Ammon's horn (tissue), 1 donor: ENCODE data around the gene TMTC1.

Experiments used
- DNase-seq: peaks from one replicate; pipeline ENCODE4 v3.0.0-alpha.2; 2016; ENCODE audit warnings: low spot score

Gene TMTC1

DNA sequence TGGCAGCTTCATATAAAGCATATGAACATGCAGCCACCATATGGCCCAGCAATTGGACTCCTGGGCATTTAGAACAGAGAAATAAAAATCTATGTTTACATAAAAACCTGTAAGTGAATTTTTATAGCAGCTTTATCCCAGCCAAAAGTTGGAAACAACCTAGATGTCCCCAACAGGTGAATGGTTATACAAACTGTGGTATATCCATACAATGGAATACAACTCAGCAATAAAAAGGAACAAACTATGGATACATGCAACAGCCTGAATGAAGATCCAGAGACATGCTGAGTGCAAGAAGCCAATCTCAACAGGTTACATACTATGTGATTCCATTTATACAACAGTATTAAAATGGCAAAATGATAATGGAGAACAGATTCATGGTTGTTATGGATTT lies 3.7 kb downstream of the TMTC1 start:
- DNase-seq, result no peak

DNA sequence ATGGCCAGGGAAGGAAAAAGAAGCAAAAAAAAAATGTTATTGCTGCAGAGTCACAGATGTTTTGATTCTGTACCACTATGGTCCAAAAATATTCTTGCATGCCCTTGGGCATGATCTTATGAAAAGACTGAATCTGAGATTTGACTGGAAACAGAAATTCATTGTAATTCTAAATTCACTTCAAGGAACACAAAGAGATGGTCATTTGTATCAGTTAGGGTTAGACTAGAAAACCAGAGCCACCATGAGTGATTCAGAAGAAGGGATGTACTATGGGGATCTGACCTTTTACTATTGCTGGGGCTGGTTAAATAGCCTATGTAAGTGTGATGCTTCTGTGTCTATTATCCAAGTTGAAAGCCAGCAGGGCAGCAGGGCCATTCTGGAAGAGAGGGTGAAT lies 5.2 kb downstream of the TMTC1 start:
- DNase-seq, result no peak

DNA sequence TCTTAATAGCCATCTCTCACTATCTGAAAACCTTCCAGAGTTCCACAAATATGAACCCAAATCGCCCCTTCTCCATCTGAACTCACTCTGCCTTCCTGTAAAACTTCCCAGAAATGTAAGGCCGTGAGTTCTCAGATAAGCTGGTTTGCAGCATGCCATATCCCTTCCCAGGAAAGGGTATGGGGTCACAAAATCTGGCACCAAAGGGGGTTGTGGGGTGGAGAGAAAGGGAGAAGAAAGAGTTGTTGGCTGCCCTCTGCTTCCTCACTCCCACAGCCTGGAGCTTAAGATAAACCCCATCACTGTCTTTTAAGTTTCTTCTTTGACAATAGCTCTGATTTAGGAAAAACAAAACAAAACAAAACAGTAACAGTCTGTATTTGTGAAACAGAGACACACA lies 10.7 kb downstream of the TMTC1 start:
- DNase-seq, result no peak

DNA sequence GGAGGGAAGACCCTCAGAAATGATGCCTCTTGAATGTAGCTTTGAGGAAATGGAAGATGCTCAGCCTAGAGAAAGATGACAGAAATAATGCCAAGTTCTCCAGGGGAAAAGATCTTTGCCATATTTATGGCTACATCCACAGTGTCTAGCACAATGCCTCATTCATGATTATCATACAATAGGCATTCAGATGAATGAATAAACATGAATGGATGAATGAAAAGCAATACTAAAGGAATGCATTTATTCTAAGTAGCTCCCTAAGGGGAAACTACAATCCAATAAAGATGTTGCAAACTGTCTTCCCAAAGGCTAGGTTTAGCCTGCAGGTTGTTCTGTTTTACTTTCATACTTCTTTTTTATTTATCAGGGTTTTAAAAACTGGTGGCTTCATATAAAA lies 12.0 kb downstream of the TMTC1 start:
- DNase-seq, result peak; percentile 23

DNA sequence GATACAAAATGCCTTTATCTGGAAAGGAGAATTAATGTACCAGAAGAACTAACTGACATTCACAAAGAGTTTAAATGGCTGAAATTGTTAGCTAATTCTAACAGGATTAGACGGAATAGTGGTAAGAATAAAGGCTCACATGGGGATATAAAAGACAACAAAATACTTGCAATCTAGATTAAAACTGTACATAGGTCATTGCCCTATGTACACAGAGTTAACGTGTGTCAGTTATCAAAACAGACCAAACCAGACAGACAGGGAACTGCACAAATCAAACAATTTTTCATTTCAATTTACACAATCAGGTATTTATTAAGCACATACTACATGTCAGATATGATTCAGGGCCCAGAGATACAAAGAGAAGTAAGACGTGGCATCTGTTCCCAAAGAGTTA lies 12.6 kb downstream of the TMTC1 start:
- DNase-seq, result no peak

DNA sequence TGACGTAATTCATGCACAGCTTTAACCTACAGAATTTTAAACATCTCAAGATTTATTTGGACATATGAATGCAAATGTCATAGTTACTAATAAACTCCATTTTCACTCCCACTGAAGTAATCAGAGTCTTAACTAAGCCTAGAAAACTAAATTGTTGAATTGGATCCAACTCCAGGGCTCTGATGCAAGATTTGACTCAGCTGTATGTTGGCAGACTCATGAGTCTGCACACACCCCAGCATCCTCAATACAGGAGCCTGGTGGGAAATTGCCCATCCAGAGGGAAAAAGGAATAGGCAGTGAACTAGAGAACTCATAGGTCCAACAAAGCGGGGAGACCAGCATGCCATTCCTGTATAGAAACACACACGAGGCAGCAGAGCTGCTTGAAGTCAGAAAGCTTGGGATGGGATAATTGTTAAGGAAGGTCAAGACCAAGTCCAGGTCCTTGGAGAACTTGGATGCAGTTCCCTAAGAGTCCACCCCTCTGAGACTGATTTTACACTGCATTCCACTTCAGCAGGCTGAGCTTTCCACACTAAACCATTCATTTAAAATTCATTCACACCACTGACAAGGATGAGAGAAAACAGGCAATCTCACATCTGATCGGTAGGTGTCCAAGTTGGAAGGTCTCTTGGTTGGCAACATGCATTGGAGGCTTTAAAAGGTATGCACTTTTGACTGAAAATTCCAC lies 14.4 kb downstream of the TMTC1 start:
- no peak for DNase-seq

DNA sequence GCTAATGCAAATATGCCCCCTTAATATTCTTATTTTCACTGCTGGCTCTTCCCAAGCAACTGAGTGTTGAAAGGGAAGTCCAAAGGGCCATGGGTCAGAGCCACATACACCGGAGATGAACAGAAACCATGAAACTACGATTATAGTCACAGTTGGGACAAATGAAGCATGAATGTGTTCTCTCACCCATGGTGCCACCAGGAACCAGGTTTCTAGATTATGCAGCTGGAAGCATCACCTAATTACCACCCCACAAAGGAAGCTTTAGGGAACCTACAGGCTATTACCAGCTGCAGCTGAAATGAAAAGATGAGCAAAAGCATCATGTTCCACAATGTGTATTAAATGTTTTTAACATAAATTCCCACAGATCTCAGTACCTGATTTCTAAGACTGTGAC lies 15.4 kb downstream of the TMTC1 start:
- DNase-seq, result no peak

DNA sequence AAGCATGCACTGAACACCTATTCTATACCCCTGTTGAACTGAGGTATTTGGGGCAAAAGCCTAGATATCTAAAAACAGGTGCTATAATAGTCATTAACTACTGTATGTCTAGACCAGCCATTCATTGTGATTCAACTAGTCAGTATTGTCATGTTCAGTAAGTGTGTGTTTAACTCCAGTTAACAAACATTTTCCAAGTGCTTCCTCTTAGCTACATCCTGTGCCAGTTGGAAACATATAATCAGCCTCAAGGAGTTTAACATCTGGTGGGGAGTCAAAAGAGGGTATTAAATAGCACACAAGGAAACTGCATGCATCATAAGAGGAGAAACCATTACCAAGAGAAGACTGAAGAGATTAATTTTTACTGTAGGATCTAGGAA lies 20.4 kb downstream of the TMTC1 start:
- no peak for DNase-seq

DNA sequence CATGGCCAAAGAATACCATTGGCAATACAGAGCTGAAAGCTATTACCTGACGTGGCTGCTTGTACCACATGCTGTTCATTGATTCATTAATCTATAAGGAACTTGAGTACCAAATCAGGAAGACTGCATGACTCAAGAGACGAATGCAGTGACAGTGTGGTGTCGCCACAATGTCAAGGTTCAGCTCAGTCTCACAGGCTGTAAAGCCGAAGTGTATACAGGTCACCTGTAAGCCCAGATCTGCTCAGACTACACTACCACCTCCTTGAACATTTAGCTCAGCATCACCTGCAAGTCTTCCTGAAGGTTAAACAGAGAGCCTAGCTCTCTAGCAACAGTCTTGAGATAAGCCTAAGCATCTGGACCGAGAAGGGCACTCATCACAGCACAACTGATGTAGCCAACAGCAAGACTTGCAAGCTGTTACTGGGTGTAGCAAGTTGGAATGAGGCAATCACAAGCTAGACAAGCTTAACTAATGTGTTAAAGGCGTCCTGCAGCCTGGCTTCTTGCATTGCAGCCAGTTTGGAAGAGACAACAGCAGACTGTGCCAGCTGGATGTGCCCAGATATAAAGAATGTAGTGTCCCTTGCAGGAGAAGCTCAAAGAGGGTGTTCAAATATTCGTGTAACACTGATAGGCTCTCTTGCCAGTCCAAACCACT lies 21.0 kb downstream of the TMTC1 start:
- DNase-seq, result peak; percentile 72

DNA sequence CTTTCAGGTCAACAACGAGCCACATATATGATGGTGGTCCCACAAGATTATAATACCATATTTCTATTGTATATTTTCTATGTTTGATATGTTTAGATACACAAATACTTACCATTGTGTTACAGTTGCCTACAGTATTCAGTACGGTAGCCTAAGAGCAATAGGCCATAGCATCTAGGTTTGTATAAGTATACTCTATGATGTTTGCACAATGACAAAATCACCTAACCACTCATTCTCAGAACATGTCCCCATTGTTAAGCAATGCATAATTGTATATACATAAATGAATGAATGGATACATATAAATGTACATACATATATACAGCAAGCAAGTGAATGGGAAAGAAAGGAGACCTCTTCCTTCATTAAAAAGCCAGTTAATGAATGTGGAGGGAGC lies 23.8 kb downstream of the TMTC1 start:
- no peak for DNase-seq

DNA sequence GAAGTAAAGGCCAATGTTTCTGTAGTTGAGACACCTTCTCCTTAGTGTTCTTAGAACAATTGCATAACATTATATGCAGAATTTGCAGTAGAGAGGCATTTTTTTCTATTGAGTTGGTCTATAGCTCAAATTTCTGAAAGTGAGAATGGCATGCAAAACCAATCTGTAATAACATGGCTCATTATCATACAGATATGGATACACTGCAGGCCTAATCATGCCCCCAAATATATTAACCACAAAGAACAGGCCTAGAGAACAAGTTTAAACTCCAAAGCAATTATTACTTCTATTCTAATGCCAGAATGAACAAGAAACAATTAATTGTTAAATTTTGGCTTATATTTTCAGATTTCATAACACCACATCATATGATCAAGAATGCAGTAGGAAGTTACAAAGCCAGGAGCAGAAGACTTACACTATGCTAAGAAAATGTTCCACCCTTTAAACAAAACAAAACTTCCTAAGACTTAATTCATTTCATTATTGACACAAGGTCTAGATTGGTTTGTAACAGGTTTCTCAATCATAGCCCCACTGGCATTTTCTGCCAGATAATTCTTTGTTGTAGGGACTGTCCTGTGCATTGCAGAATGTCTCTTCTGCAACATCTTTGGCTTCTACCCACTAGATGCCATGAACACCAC lies 26.9 kb downstream of the TMTC1 start:
- no peak for DNase-seq

DNA sequence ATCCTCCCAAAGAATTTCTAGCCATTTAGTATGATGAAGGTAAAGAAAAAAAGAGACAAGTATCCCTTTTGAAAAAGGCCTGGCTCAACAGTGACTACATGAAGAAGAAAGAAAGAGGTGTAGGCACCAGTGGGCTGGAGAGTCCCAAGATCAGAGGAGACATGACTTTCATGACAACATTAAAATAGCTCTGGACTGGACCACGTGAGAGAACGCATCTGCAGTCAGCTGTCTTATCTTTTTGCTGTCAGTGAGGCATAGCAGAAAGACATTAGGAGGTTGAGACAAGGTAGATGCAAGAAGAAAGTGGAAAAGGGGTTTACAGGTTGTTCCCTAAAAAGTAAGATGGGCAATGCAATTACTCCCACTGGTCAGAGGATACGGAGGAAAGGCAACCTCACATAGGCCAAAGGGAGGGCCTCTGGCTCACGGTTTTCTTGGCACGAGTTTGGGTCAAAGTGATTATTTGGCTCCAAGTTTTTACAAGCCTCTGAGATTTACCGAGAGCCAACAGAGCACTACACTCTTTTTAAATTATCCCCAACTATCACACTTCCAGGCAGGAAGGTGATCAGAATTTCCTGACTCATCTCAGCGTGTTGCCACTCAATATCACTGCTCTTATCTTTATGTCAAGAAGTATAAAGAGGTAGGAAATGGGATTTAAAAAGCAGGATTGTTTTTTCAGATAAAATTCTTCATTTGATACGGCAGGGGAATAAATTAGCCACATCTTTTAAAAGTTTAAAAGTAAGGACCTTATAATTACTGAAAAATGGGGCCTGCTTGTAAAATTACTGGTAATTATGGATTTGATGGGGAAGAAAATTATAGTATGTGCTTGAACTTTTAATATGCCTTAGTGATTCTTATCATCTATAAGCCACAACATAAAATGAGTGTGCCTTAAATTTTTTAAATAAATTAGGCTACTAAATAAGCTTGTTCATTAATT lies 29.2 kb downstream of the TMTC1 start:
- no peak for DNase-seq

DNA sequence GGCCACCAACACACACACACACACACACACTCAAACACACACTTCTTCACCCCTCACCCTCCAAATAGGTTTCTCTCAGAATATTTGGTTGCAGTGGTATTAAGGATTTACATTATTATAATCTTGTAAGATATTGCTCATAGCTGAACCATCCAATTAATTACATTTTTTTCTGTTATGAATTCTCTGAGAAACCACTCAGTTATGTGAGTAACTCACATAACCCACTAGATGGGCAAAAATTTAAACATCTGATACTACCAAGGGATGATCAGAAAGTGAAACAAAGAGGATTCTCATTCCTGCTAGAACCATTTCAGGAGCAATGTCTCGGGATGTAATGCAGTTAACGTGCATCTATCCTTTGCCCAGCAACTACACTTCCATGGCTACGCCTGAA lies 31.6 kb downstream of the TMTC1 start:
- no peak for DNase-seq

DNA sequence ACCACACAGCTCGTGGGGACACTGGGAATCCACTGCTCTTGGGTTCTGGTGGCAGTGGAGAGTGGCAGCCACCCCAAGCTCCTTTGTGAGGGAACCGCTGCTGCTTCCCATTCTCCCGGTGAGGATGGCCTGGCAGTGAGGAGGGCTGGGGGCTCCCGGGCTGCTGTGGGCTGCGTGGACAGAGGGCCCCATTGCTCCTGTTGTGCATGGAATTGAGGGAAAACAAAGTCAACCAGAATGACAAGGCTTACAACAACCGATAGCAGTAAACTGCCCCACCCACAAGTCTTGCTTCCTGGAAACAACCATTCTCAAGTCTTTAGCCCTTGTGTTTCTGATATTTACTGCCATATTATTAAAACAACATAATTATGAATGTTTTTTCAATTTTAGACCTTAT lies 32.1 kb downstream of the TMTC1 start:
- no peak for DNase-seq

DNA sequence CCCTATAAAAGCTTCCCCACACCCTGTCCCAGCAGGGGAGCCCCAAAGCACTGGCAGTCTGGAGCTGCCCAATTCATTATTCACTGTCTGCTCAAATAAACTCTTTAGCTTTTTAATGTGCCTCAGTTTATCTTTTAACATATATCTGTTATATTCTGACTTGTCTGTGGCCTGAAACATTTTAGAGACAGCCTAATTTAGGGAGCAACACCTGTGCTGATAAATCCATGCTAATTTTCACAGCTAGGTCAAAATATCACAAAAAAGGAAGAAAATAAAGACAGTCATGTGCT lies 32.9 kb downstream of the TMTC1 start:
- no peak for DNase-seq

DNA sequence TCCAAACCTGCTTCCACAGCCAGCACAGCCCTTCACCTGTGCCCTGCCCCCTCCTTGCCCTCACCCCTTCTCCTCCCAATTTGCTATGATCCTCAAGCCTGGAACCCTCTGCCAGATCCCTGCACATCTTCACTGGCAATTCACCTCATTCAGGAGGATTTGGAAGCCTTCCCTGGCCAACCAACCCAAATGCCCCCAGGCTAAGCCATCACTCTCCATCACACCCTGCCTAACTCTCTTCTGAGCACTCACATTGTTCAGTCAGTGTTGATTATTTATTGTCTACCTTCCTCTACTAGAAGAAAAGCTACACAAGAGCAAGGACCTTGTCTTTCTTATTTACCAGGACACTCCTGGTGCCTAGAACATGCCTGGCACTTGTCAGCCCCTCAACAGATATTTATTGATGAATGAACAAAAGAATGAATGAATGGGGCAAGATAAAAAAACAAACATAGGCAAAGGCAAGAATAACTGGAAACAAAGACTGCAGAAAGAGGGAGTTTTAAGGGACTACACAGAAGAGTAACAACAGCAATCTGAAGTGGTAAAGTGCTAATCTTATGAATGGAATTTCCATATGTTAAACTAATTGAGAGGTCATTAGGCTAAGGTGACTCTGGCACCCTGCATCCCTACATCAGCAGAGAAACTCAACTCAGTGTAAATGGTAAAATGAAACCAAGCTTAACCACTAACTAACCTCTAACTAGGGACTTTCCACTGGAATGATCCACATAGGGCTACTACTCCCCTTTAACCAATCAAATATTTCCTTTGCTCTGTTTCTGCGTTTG lies 33.4 kb downstream of the TMTC1 start:
- no peak for DNase-seq

DNA sequence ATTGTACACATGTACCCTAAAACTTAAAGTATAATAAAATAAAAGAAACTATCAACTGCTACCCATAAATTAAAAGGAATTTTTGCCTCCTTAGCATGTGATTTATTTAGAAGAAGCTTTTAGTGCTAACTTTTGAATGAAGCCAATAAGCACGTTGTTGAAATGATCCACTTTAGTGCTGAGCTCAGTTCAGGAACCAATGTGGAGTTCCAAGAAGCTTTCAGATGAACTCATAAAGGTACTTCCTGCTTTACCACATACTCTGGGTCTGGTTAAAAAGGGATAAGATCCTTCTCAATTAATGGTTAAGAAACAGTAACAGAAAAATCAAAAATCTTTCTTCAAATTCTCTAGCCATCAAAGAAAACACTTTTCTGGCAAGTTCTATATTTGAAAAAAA lies 39.4 kb downstream of the TMTC1 start:
- DNase-seq, result no peak

DNA sequence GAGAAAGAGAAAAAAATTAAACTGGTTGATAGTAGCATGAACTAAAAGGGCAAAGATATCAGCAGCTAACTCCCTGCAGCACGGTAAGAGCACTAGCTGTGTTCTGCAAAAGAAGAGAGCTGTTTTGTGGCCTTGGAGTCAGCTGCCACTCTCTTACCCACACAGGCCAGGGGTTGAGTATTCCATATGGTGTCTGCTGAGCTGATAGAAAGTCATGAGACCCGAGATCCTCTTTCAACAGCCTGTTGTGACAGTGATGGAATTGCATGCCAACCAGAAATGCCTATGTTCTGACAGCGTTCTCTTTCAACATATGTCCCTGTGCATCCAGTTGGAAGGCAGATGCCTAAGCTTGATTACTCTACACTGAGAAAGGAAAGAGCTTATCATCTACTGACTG lies 39.9 kb downstream of the TMTC1 start:
- DNase-seq, result peak; percentile 29

DNA sequence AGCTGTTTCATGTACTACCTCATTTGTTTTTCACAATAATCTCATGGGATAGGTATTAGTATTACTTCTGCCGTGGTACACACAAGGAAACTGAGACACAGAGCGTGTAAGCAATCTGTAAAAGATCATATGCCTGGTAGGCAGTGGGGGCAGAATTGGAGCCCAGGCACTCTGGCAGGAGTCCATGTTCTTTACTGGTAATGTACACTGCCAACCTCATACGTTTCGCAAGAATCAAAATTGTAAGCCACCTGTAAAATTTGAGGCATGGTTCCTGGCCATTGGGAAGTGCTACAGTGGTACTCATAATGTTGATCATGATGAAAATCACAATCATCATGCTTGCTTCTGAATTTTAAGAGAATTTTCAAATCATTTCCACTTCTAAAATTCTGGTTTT lies 40.7 kb downstream of the TMTC1 start:
- no peak for DNase-seq

DNA sequence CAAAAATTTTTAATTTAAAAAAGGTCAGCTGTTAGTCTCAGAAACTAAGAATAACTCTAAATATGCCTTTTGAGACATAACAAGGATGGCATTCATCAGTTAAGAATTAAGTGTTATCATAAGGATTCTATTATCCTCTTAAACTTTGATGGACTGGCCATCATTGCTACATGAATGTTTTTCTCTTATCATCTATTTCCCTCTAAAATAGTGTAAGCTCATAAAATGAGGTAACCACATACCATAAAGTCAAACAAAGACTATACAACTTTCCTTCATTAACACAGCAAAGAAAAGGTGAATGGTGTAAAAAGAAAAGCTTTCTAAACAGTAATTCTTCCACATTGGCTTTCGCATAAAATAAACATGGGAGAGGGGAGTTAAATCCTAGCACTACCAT lies 41.1 kb downstream of the TMTC1 start:
- DNase-seq, result no peak

DNA sequence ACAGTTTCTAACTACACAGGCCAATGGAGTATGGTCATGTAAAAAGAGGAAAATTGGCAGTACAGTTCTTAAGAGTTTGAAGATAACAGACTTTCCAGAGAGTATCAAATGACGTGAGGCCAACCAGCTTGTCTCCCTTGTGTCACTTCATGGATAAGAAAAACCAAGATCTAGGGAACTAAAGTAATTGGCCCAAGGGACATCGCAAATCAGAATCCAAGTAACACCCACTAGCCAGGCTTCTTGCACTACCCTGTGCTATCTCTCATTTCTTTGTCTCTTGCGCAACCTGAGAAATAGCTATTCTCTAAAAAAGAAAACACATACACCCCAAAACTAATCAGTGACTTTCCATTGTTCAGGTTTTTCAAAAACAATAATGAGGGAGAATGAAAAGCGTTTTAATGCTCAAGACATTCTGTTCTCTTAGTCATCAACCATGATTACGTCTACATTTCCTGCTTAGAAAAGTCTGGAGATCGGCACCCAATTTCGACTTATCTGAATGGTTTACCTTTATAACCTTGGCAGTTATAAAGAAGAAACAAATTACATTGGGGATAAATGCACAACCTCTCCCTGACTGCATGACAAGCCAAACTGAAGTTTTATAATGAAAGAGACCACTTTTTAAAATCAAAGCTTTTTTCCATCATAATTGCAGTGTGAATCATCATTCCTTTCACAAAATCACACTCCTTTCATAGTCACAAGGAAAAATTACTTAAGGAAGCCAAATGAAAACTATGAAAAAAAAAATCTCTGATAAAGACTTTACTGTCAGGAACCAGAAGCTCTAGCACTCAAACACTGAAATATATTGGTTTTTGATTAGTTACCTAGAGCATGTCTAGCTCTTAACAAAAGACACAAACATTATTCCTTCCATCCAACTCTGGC lies 42.1 kb downstream of the TMTC1 start:
- DNase-seq, result no peak
